Glomerular visceral epithelial cell (primary cell): ENCODE measurements around the gene ACR.
"Not testable (repeated sequence)": the region's sequence is repeated elsewhere in the genome, so short reads cannot be mapped to it uniquely, and the experiment has no call there.

Source experiments
- DNase-seq: peaks from one replicate; pipeline ENCODE4 v3.0.0-alpha.2; 2016; ENCODE audit errors: extremely low spot score

The ACR gene

DNA sequence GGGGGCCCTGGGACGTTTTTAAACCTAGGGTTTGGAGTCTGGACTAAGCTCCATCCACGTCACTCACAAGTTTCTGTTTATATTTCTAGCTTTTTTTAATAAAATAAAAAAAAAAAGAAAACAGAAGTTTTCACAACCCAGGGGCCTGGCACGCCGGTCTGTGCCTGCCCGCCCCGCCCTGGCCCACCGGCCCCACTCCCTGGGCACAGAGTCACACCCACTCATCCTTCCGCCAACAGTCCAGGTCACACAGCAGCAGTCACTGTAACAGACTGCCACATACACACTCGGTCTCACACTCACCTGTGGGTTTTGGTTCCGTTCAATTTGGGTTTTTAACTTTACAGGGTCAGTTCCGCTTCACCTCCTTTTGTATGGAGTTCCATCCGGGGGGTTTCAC, 5.3 kb upstream of the ACR start:
- no peak for DNase-seq

- DNase-seq = no peak
Measured at GRCh38 chr22:50733521-50734342, 4.3 kb upstream of the ACR start.

- no peak for DNase-seq
Measured at GRCh38 chr22:50734343-50734771, 3.6 kb upstream of the ACR start.

- DNase-seq = no peak
Measured at GRCh38 chr22:50734986-50735738, 2.8 kb upstream of the ACR start.

GRCh38 chr22:50735739-50736030, 2.3 kb upstream of the ACR start:
- DNase-seq = no peak

DNA sequence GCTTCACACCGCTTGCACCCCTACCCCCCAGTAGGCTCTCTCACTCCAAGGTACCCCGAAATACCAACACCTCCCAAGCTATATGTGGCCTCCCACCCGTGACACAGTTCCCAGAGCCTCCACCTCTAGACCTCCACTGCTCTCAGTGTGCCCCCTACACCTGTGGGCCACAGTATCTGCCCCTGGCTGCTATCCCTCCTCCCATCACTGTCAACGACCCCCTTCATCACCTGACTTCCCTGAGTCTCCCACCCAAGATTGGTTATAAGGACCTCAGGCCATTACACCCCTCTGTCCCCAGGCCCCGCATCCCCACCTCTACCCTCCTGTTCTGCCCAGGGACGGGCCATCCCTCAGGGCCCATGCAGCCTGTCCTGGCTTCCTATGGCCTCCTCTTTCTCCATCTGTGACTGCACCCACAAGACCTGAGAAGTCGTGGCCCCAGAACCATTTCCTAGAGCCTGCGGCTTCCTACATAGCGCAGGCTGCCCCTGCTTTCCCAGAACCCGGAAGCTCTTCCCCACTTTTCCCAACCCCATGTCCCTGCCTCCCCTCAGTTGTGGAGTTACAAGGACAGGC, 734 bp downstream of the ACR start:
- no peak for DNase-seq

GRCh38 chr22:50739279-50739691, 1.3 kb downstream of the ACR start:
- DNase-seq = no peak

- DNase-seq = no peak
Measured at GRCh38 chr22:50739894-50740293, 1.9 kb downstream of the ACR start.

GRCh38 chr22:50740714-50741113, 2.7 kb downstream of the ACR start:
- not testable (repeated sequence) for DNase-seq

- DNase-seq = not testable (repeated sequence)
Measured at GRCh38 chr22:50744424-50744823, 6.4 kb downstream of the ACR start.

DNA sequence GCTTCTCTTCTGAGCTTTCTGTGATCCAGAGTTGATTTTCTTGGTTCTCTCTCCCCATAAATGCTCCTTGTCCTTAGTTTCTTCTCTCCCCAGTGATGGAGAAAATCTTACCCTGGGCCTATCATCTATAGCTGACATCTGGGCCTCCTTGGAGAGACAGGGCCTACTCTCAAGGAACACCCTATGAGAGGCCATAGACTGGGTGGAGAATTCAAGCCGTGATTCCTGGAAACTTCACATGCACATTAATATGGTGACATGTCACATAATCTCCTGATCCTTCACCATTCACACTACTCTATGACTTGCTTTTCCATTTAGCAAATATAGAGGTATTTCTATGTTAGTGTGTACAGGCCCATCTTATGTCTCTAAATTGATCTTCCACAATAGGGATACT, 9.5 kb downstream of the ACR start:
- not testable (repeated sequence) for DNase-seq

GRCh38 chr22:50748630-50749029, 10.6 kb downstream of the ACR start:
- not testable (repeated sequence) for DNase-seq

- DNase-seq = not testable (repeated sequence)
Measured at GRCh38 chr22:50749302-50750074, 11.5 kb downstream of the ACR start.

DNA sequence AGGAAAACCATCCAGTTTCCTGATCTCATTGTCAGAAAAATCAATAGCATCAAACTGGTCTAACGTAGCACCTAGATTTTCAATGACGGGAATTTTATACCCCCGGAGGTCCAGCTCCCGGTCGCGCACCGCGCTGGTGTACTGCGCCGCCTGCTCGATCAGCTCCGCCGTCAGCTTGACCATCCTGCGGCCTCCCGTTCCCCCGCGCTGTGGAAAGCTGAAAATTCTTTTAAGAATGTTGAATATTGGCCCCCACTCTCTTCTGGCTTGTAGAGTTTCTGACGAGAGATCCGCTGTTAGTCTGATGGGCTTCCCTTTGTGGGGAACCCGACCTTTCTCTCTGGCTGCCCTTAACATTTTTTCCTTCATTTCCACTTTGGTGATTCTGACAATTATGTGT, 17.2 kb downstream of the ACR start:
- not testable (repeated sequence) for DNase-seq

DNA sequence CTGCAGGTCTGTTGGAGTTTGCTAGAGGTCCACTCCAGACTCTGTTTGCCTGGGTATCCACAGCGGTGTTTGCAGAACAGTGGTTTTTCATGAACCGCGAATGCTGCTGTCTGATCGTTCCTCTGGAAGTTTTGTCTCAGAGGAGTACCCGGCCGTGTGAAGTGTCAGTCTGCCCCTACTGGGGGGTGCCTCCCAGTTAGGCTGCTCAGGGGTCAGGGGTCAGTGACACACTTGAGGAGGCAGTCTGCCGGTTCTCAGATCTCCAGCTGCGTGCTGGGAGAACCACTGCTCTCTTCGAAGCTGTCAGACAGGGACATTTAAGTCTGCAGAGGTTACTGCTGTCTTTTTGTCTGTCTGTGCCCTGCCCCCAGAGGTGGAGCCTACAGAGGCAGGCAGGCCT, 18.4 kb downstream of the ACR start:
- not testable (repeated sequence) for DNase-seq

GRCh38 chr22:50756949-50757491, 19.0 kb downstream of the ACR start:
- peak; percentile 22 for DNase-seq

- DNase-seq = not testable (repeated sequence)
Measured at GRCh38 chr22:50759597-50760341, 21.8 kb downstream of the ACR start.

GRCh38 chr22:50761829-50762228, 23.8 kb downstream of the ACR start:
- DNase-seq = not testable (repeated sequence)

- DNase-seq = not testable (repeated sequence)
Measured at GRCh38 chr22:50764288-50764687, 26.3 kb downstream of the ACR start.

GRCh38 chr22:50775132-50775531, 37.1 kb downstream of the ACR start:
- peak; percentile 7 for DNase-seq

GRCh38 chr22:50777631-50778030, 39.6 kb downstream of the ACR start:
- not testable (repeated sequence) for DNase-seq
